HepG2 (cell line): Measurements from ENCODE around the gene AHNAK. TPM values are rescaled to one million over a fixed set of nuclear protein-coding genes. Genes with fewer than 3 reads are reported as not detected.

Source experiments
- ARNTL ChIP-seq: sonication (generic); formaldehyde crosslinking; IDR thresholded peaks from 2 replicates; pipeline ENCODE4 v1.4.0; 2020; ENCODE audit warnings: mild to moderate bottlenecking, missing genetic modification reagents
- CENPT ChIP-seq: sonication (generic); formaldehyde crosslinking; IDR thresholded peaks from 2 replicates; pipeline ENCODE4 v1.8.0; 2022; ENCODE audit warnings: low read depth, mild to moderate bottlenecking, moderate library complexity, missing genetic modification reagents
- CREB3 ChIP-seq: sonication (generic); formaldehyde crosslinking; IDR thresholded peaks from 2 replicates; pipeline ENCODE4 v1.5.0; 2020; ENCODE audit warnings: missing genetic modification reagents
- DRAP1 ChIP-seq: IDR thresholded peaks from 2 replicates; pipeline ENCODE4 v1.6.1; 2016; ENCODE audit warnings: missing genetic modification reagents, missing compliant biosample characterization
- EHMT2 ChIP-seq: fragments of 200-600 bp; sonication (generic); IDR thresholded peaks from 2 replicates; pipeline ENCODE4 v1.7.0; 2017; ENCODE audit warnings: antibody characterized with exemption, low read depth, low read length, borderline replicate concordance
- FOXM1 ChIP-seq: sonication (generic); formaldehyde crosslinking; IDR thresholded peaks from 2 replicates; pipeline ENCODE4 v1.5.0; 2020; ENCODE audit warnings: missing genetic modification reagents
- KLF12 ChIP-seq: sonication (generic); formaldehyde crosslinking; IDR thresholded peaks from 2 replicates; pipeline ENCODE4 v1.4.0; 2020; ENCODE audit warnings: missing genetic modification reagents, borderline replicate concordance
- RCOR2 ChIP-seq: IDR thresholded peaks from 2 replicates; pipeline ENCODE4 v1.6.1; 2016; ENCODE audit warnings: missing biosample characterization, missing genetic modification reagents
- SMAD3 ChIP-seq: sonication (generic); formaldehyde crosslinking; IDR thresholded peaks from 2 replicates; pipeline ENCODE4 v1.4.0; 2020; ENCODE audit warnings: missing genetic modification reagents
- TEAD2 ChIP-seq: sonication (generic); formaldehyde crosslinking; IDR thresholded peaks from 2 replicates; pipeline ENCODE4 v1.9.0; 2021; ENCODE audit warnings: missing genetic modification reagents
- ZBTB38 ChIP-seq: sonication (generic); formaldehyde crosslinking; IDR thresholded peaks from 2 replicates; pipeline ENCODE4 v1.5.1; 2020; ENCODE audit warnings: mild to moderate bottlenecking, missing genetic modification reagents
- ZBTB7B ChIP-seq: sonication (generic); formaldehyde crosslinking; IDR thresholded peaks from 2 replicates; pipeline ENCODE4 v1.4.0; 2020; ENCODE audit warnings: missing genetic modification reagents
- ZNF496 ChIP-seq: sonication (generic); formaldehyde crosslinking; IDR thresholded peaks from 2 replicates; pipeline ENCODE4 v1.8.1; 2023; ENCODE audit warnings: mild to moderate bottlenecking, moderate library complexity, missing genetic modification reagents; ENCODE audit not compliant: insufficient replicate concordance
- ZNF609 ChIP-seq: sonication (generic); formaldehyde crosslinking; IDR thresholded peaks from 2 replicates; pipeline ENCODE4 v1.4.0; 2020; ENCODE audit warnings: mild to moderate bottlenecking, missing genetic modification reagents, borderline replicate concordance
- polyA plus RNA-seq, 8 experiments: library from polyadenylated mRNA; depleted of rRNA in 3 of 8; stranded (reverse) in 7 of 8; unstranded in 1 of 8; fragments of >200 nt; fragmentation: Illumina TruSeq in 4 of 8; extraction: Trizol in 4 of 8; gene quantifications; 2 replicates each; pipeline versions ENCODE4 v1.2.1 to v1.2.3, GENCODE V29; 2011 to 2016; ENCODE audit warnings: low read depth in 4 of 8, missing spikeins in 1 of 8, mixed read lengths in 1 of 8; ENCODE audit not compliant: insufficient read depth in 1 of 8
- total RNA-seq, 5 experiments: library from RNA; depleted of rRNA; stranded (reverse); fragments of >200 nt; fragmentation: Illumina TruSeq; extraction: Trizol; gene quantifications; 2 replicates each; pipeline ENCODE4 v1.2.3, GENCODE V29; 2016; ENCODE audit warnings: low read depth in 1 of 5
- TF ChIP-seq, protein P1 (sequence below): sonication (generic); formaldehyde crosslinking; IDR thresholded peaks from 2 replicates; pipeline ENCODE4 v1.4.0; 2020; ENCODE audit warnings: mild to moderate bottlenecking, missing genetic modification reagents
- TF ChIP-seq, protein P2 (sequence below): sonication (generic); formaldehyde crosslinking; IDR thresholded peaks from 2 replicates; pipeline ENCODE4 v1.5.1; 2020; ENCODE audit warnings: missing genetic modification reagents, mild to moderate bottlenecking, borderline replicate concordance
- TF ChIP-seq, protein P3 (sequence below): sonication (generic); formaldehyde crosslinking; IDR thresholded peaks from 2 replicates; pipeline ENCODE4 v1.4.0; 2020; ENCODE audit warnings: missing genetic modification reagents
- TF ChIP-seq, protein P4 (sequence below): sonication (generic); formaldehyde crosslinking; IDR thresholded peaks from 2 replicates; pipeline ENCODE4 v1.4.0; 2020; ENCODE audit warnings: mild to moderate bottlenecking, missing genetic modification reagents

AHNAK gene
- total and polyA plus RNA-seq, 2 of the 13 experiments (the other 11 are each of a cell fraction or from before 2014, with no cell fraction given) = 23.4 to 25.0 TPM

DNA sequence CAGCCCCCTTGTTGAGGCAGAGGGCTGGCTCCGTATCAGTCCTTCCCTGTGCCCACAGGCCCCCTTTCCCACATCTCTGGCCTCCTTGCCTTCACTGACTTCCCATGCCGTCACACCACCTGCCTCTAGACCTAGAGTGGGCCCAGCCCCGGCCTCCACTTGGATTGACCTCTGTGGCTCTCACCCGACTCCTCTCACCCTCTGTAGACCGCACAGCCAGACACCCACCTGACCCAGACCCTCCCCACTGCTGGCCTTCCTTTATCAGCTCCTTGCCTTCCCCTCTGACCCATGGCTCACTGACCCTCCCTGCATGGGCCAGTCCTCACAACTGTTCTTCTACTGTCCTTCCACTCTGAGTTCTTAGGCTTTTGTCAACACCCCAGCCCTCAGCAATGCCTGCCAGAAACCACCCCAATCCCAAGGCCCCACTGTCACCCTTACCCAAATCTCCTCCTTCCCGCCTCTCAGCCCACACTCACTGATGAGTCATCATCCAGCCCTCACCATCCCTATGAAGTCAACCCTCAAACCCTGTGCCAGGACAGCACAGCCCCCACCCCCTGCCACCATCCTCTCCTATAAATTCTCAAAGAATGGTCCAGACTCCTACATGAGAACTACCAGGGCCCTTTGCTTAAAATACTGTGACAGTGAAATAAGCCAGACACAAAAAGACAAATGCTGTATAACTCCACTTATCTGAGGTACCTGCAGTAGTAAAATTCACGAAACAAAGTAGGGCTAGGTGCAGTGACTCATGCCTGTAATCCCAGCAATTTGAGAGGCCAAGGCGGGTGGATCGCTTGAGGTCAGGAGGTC is 74.3 kb downstream of the AHNAK start (continued):
- TF ChIP-seq, protein P1, sequence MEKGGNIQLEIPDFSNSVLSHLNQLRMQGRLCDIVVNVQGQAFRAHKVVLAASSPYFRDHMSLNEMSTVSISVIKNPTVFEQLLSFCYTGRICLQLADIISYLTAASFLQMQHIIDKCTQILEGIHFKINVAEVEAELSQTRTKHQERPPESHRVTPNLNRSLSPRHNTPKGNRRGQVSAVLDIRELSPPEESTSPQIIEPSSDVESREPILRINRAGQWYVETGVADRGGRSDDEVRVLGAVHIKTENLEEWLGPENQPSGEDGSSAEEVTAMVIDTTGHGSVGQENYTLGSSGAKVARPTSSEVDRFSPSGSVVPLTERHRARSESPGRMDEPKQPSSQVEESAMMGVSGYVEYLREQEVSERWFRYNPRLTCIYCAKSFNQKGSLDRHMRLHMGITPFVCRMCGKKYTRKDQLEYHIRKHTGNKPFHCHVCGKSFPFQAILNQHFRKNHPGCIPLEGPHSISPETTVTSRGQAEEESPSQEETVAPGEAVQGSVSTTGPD (CRISPR knock-in tag) = no peak
- TF ChIP-seq ARNTL (no peak), ZNF609 (no peak), SMAD3 (CRISPR knock-in tag) (no peak), ZBTB7B (CRISPR knock-in tag) (no peak), RCOR2 (CRISPR knock-in tag) (no peak), TEAD2 (CRISPR knock-in tag) (no peak), CENPT (no peak), CREB3 (CRISPR knock-in tag) (no peak), ZBTB38 (CRISPR knock-in tag) (no peak), DRAP1 (CRISPR knock-in tag) (no peak), ZNF496 (CRISPR knock-in tag) (no peak), FOXM1 (CRISPR knock-in tag) (no peak), KLF12 (CRISPR knock-in tag) (no peak), EHMT2 (no peak)
- TF ChIP-seq, protein P2, sequence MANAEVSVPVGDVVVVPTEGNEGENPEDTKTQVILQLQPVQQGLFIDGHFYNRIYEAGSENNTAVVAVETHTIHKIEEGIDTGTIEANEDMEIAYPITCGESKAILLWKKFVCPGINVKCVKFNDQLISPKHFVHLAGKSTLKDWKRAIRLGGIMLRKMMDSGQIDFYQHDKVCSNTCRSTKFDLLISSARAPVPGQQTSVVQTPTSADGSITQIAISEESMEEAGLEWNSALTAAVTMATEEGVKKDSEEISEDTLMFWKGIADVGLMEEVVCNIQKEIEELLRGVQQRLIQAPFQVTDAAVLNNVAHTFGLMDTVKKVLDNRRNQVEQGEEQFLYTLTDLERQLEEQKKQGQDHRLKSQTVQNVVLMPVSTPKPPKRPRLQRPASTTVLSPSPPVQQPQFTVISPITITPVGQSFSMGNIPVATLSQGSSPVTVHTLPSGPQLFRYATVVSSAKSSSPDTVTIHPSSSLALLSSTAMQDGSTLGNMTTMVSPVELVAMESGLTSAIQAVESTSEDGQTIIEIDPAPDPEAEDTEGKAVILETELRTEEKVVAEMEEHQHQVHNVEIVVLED = no peak
- TF ChIP-seq, protein P3, sequence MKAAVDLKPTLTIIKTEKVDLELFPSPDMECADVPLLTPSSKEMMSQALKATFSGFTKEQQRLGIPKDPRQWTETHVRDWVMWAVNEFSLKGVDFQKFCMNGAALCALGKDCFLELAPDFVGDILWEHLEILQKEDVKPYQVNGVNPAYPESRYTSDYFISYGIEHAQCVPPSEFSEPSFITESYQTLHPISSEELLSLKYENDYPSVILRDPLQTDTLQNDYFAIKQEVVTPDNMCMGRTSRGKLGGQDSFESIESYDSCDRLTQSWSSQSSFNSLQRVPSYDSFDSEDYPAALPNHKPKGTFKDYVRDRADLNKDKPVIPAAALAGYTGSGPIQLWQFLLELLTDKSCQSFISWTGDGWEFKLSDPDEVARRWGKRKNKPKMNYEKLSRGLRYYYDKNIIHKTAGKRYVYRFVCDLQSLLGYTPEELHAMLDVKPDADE (CRISPR knock-in tag) = no peak
- TF ChIP-seq, protein P4, sequence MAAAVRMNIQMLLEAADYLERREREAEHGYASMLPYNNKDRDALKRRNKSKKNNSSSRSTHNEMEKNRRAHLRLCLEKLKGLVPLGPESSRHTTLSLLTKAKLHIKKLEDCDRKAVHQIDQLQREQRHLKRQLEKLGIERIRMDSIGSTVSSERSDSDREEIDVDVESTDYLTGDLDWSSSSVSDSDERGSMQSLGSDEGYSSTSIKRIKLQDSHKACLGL (CRISPR knock-in tag) = no peak
